GM12874 (cell line): ENCODE results near the gene CORO6.

Experiments
- CTCF ChIP-seq: IDR thresholded peaks from 2 replicates; pipeline ENCODE4 v1.5.1; 2011; ENCODE audit warnings: low read depth, mild to moderate bottlenecking, control low read depth, low read length, moderate library complexity; ENCODE audit not compliant: insufficient read depth

Gene CORO6

GRCh38 chr17:29592850-29593551 lies 29.7 kb downstream of the CORO6 start, which contains the start of gene ANKRD13B:
Gene ANKRD13B (plus strand): TSS chr17:29593132. CDS start chr17:29593622, 490 bp downstream.
- TF ChIP-seq CTCF = no peak

GRCh38 chr17:29591737-29592608 lies 30.7 kb downstream of the CORO6 start:
- TF ChIP-seq CTCF = peak; percentile 99

- no peak for TF ChIP-seq CTCF
Measured at GRCh38 chr17:29591146-29591736, 31.5 kb downstream of the CORO6 start.

GRCh38 chr17:29590411-29591145 lies 32.1 kb downstream of the CORO6 start:
- TF ChIP-seq CTCF = no peak

GRCh38 chr17:29589524-29590410 lies 32.9 kb downstream of the CORO6 start, which contains the start of gene GIT1:
Gene GIT1 (minus strand): TSS chr17:29589648. CDS start chr17:29589378, 270 bp downstream.
- TF ChIP-seq CTCF = no peak

- no peak for TF ChIP-seq CTCF
Measured at GRCh38 chr17:29588562-29589411, 33.9 kb downstream of the CORO6 start.
